Measurements from ENCODE around the gene UBE2O.

The UBE2O gene

DNA sequence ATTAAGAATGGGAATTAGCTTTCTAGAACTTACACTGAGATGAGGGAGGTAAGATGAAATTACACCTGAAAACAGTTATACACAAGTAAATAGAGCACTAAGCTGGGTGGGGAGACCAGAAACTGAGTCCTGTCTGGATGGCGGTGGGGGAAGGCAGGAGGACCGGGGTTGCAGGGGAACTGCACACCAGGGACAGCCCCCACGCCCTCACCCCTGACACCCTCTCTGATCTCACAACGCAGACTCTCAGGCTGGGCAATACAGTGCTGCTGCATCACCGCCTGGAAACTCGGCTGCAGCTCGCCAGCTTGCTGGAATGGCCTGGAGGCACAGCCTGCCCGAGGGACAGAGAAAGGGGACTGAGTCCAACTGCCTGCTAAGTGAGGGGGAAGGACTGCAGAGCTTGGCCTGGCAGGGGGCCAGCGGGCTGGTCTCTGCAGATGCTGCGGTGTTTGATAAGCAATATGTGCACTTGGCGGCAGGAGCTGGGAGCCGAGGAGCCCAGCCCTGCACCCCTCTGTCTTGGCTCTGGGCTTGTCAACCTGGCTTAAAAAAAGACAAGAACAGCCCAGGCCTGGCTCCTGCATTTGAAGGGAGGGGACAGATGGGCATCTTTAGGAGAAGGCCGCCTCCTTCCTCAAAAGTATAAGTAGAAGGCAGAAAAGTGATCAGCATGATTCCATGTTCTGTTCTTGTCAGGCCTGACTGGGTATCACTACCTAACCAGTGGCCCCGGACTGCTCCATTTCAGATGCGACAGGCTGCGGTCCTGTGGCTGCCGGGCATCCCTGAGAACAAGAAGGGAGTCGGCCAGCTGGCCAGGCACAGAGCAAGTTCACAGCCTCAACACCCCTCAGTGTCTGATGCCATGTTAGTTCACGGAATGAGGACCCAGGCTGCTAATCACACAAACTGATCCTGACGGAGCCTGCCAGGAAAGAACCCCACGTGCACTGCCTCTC is 38.3 kb downstream of the UBE2O start:
- peak; percentile 61 for DNase-seq (ENCODE audit: low spot score)

DNA sequence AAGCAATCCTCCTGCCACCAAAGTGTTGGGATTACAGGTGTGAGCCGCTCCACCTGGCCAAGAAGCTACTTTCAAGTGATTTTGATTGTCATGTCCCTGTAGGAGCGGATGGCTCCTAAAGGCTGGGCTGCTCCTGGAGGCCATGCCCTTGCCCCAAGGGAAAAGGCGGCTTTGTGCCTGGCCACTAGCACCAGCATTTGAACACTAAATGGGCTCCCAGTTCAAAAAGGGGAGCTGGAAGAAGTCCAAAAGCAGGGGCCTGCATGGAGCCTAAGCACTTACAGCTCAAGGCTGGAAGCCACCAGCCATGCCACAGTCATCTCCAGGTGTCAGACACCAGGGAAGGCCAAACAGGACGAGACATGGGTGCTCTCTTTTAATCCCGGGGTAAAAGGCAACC is 41.7 kb downstream of the UBE2O start:
- no peak for DNase-seq (ENCODE audit: low spot score)

DNA sequence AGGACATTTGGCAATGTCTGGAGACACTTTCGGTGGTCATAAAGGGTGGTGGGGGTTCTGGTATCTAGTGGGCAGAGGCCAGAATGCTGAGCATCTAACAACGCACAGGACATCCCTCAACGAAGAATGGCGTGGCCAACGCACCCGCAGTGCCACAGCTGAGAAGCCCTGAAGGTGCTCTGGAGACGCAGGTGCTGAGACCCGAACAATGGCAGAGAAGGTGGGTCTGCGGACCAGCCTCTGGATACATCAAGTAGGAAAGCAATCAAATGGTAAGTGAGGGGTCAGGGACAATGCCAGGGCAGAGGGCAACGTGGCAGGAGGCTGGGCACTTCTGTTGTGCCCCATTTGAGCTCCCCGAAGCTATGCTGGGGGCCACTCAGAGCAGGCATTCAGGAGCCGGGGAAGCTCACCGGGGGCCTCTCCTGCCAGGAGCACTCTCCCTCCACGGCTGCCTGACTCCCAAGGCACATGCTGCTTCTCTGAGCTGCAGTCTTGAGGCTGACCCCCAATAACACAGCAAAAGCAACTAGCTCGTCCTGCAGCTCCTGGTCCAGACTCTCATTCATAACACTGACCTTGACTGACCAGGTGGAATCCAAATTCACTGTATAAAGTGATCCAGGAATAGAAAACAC is 42.5 kb downstream of the UBE2O start:
- DNase-seq (ENCODE audit: low spot score): no peak

DNA sequence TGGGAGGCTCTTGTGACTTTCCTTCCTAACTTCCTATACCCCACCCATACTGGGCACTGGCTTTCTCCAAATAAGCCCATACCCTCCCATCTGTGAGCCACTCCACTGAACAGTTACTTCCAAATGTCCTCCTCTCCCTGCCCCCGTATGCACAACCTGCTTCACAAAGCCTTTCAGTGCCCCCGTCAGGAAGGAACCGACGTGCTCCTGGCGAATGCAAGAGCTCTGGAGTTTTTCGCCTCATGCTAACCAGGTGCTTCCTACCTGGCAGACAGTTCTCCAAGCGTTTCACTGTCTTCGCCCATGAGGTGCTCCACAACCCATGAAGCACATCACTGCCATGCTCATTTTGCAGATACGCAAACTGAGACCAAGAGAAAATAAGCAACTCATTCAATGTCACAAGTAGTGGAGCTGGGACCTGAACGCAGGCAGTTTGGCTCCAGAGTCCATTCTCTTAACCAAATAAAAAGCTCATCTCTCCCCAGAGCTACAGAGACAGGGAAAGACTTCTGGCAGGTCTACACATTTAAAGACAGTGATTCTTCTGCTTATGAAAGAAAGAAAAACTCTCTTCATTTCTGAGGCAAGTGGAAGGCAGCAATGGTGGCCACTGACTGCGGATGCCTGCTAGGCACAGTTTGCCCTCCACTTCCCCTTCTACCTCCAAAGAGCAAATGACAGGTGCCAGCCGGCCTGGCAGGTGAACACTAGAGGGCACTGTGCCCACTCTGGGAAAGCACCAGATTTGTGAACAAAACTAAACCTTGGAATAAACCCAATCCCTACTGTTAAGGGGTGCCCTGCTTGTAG is 44.7 kb downstream of the UBE2O start:
- peak; percentile 56 for DNase-seq (ENCODE audit: low spot score)

DNA sequence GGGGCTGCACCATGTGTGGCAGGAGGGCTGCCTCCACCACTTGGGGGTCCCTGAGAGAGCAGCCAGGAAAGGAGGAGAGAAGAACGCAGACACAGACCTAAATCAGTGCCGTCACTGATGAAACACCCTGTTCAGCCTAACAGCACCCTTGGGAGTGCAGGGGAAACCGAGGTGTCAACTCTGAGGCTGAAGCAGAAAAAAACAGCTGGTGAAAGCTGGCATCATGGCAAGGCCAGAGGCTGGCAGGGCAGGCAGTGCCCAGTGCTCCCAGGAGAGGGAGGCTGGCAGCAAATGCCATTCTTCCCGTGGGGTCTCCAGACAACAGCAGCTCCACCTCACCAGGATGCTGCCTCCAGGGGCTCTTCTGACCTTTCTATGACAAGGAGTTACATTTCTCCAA is 45.4 kb downstream of the UBE2O start:
- no peak for DNase-seq (ENCODE audit: low spot score)

DNA sequence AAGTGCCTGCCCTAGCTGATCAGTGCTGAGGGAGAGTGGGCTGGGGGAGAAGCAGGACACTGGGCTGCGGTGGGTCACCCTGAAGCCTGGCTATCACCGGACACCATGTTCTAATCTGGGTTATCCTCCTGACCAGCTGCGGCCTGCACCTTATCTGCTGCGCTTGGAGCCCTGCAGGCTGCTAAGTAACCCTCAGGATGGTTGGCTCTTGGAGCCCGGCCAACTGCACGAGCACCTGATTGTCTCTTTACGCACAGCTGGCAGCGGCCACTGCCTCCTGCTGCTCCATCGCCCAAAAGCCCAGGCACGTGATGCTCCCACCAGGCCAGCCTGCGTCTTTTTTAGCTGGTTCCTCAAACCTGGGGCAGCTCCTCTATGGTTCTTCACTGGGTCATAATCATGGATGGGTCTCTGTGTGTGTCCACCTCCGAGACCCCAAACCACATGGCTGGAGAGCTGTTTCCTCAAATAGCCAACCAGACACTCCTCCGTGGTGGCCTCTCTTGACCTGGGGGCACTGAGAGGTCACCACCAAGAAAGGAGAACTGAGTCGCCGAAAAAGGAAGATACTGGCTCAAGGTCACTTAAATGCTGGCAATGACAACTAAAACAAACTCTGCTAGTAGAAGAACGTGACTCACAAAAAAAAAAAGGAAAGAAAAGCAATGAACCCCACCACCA is 46.8 kb downstream of the UBE2O start:
- no peak for DNase-seq (ENCODE audit: low spot score)

DNA sequence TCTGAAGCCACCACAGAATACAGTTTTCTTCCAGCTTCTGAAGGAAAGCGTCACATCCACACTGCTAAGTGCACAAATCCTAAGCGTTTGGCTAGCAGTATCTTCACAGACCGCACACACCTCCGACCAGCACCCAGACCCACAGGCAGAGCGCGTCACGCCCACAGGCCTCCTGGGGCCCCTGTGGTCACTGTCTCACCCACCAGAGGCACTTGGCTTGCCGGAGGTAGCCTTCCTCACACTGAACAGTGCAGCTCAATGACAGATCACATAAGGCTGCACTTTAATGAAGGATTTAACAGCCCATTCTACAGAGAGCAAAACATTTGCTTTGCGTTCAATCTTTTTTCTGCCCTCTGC is 47.4 kb downstream of the UBE2O start:
- no peak for DNase-seq (ENCODE audit: low spot score)

DNA sequence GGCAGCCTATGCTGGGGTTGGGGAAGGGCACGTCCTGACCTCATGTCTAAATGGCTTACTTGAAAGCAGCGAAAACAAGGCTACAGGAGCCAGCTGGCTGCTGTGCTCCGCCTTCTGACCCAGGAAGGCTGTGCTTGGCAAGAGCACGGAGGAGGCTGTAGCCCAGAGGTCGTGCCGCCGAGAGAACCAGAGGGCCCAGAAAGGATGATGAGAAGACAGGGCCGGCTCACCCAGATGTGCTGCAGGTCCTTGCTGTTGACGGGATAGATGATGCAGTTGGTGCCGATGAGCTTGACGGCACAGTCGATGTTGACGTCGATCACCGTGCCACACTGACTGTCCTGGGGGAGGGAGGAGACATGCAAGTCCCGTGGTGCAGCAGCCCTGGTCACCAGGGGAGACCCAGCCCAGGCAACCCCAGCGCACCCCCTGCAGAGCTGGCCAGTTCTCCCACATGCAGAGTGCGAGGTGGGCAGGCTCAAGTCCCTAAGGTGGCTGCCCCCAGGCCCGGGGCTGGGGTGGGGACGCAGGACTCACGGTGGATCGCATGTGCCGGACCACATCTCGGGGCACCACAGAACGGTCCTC is 47.9 kb downstream of the UBE2O start:
- no peak for DNase-seq (ENCODE audit: low spot score)

DNA sequence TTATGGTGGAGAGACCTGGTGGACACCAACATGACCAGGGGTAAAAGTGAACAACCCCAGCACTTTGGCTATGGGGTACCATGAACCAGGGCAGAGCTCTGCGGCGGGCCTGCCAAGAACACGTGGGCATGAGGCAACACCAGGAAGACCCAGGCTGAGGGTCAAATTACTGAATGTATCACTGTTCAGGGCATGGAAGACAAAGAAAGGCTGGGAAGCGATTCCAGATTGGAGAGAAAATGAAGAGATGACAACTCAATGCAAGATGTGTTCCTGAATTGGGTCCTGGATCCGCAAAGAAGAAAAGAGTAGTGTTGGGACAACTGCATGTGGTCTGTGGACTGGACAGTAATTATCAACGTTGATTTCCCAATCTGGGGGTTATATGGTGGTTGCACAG is 48.7 kb downstream of the UBE2O start:
- DNase-seq (ENCODE audit: low spot score): no peak

DNA sequence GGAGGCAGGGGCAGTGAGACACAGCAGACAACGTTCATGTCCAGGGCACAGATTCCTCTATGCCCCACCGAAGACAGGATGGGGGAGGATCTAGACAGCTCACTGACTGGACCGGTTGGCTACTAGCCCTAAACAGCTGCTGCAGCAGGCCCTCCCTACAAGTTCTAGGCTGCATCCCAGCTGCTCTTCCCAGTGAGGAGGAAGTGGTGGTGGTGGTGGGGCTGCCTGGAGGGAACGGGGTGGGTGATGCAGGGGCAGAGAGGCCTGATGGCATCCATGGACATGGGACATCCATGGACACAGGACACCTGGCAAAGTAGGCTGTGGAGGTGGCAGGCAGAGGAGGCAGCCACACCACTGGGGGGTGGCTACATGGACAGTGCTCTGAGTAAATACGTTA is 50.2 kb downstream of the UBE2O start:
- DNase-seq (ENCODE audit: low spot score): no peak

DNA sequence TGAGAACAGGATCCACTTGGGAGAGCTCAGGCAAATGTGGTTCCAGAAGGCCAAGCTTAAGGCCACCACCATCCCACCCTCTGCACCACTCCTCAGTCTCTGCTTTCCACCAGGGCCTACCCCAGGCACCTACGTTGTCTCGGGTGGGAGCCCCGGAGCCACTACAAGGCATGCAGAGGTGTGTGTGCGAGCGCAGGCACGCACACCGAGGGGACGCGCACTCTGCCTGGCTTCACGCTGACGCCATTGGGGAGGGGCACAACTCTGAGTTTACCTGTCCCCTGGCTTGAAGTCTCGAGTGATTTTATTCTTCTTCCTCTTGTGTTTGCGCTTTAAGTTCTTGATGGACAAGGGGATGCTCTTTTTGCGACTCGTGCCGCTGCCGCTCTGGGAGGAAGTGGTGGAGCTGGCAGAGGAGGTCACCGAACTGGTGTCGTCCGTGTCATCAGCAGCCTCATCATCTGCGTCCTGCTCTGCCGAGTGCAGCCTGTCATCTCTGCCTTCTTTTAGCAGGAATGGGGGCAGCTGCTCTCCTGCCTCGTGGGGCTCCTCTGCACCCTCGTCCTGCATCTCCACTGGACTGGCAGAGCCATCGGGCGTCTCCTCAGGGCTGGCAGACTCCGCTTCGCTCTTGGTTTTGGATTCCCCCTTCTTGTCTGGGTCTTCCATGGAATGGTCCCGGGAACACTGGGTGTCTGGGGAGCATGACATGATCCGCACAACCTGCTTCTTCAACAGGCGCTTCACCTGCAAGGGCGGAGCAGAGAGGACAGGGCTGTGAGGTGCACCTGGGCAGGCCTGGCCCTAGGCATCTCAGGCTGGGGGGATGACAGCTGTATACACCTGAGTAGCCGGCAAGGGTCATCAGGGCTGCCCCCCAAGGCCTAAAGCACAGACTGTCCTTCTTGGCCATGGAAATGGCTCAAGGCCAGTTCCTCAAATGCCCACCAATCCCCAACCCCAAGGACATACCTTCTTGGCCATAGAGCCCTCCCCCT is 53.5 kb downstream of the UBE2O start:
- DNase-seq (ENCODE audit: low spot score): no peak

DNA sequence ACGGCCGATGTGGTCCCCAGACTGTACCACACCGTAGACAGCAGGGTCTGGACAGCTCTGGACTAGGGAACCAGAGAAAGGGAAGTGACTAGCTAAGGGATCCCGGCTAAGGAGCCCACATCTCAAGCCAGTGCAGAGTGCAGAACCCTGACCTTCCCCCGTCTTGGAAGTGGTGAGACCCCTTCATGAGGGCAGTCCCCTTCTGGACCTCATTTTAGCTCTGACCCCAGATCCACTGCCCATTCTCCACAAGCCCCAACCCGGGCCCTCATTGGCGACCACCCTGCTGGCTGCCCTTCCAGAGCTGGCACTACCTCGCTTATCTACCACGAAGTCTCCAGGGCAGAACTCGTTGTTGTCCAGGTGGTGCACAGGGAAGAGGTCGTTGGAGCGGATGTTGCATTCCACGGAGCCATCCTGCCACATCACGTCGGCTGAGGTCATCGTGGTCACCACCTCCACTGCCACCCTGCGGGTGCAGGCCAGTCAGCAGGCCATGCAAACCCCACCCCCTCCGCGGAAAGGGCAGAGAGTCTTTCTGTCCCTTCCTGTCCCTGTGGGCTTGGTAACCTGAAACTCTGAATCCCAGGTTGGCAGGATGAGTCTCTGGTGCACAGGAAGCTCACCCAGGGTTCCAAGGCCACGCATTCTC is 54.3 kb downstream of the UBE2O start:
- no peak for DNase-seq (ENCODE audit: low spot score)

DNA sequence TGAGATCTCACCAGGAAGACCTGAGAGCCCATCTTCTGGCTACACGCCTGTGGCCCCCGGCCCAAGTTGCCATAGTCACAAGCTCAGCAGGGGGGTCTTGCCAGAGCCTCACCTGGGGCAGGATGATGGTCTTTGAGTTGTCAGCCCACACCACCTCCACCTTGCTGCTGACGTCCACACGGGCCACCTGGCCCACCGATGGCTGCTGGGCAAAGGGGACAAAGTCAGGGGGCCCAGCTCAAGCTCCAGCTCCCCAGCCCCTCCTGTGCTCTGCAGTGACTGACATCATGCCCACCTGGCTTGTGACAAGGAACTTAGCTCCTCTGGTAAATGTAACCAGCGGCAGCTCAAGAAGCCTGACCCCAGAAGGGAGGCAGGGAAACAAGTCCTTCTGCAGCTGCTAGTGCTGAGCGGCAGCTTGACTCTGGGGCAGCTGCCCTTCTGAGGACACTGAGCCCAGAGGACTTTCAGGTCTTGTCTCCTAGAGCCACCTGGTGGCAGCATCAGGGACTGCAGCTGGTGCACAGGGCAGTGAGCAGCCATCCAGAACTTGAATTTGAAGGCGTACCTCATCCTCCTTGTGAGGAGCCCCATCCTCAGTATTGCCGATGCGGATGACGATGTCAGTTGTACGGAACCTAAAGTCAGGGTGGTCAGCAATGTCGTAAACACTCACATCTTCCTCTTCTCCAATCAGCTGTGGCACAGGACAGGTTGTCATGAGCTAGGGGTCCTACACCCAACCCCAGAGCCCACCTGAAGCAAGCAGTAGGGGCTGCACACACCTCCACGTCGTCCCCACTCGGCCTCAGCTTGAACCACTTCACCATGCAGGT is 55.0 kb downstream of the UBE2O start:
- peak; percentile 93 for DNase-seq (ENCODE audit: low spot score)

DNA sequence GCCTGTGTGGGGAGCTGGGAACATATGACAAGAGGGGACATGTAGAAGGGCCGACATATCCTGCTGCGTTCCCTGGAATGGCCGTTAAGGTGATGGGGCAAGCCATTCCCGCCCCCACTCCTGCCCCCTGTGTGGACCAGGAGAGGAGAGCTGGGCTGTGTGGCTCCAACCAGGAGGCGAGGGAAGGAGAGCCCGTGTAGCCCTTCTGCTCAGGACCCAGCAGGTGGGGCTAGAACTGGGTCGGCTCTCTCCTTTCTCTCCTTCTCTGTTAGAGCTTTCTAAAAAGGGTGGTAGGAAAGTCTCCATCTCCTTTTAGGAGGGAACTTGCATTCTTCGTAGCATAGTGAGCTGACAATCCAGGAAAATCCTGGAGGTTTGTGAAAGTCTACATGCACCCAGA is 55.8 kb downstream of the UBE2O start:
- no peak for DNase-seq (ENCODE audit: low spot score)

DNA sequence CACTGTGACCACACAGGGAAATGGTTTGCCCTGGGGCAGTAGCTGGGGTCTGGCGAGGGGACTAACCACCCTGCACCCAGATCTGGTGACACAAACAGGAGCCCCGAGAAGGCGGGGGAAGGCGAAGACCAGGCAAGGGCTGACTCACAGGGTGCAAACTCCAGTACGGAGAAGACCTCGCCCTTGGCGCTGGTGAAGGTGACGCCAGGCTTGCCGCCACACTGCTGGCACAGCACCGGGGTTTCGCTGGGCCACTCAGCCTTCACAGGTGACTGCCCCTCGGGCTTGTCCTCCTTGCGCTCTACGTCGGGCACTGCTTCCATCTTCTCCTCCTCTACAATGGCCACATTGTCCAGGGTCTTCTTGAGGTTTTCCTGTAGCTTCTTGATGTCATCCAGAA is 57.0 kb downstream of the UBE2O start:
- no peak for DNase-seq (ENCODE audit: low spot score)

DNA sequence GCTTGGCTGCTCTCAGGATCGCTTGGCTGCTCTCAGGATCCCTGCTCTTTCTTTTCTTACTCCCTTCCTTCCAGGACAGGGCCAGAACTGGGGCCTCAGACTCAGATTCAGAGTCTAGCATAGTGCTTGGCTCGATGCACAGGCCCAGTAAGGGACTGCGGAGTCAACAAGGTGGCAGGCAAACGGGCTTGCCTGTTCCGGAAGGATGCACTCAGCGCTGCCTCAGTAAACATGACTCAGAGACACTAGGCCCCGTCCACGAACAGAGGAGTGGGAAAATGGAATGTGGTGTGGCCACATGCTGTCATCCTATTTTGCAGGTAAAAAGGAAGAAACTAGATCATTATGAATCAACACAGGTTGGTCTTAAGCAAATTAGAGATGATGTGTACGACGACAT is 58.8 kb downstream of the UBE2O start:
- DNase-seq (ENCODE audit: low spot score): no peak

DNA sequence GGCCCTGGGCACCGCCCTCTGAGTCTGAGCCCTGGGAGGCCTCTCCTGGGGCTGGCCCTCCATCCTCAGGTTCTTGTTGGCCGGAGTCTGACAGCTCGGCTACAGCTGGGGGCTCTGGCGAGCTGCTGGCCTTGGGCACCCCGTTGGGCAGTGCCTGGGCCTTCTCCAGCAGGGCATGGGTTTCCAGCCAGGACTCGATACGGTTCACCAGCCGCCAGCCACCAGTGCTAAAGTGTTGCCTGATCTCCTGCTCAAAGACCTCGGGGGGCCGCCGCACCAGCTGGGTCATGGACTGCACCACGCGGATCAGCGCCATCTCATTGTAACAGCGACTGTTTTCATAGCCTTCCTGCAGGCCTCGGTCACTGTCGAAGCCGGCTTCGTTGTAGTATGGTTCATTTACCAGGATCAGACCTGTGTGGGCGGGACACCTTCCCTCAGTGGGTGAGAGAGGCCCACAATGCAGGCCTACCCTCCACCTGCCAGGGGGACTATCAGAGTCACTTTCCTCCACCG is 61.7 kb downstream of the UBE2O start:
- DNase-seq (ENCODE audit: low spot score): no peak

DNA sequence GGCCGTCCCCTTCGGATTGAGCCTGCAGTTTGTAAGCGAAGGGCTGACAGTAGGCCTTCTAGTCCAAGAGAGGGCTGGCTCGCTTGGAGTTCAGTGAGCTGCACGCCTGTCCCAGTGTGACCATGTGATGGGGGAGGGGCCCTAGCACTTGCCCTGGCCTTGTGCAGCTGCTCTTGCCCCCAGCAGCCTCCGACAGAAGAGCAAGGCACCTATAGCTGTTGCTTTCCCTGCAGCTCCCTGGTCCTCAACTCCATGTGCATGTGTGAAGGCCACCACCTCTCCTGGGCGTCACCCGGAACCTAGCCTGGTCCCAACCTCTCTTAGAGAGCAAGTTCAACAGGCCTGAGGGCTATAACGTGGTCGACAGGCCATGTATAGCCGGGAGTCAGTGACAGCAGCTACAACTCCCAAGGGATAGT is 62.9 kb downstream of the UBE2O start:
- no peak for DNase-seq (ENCODE audit: low spot score)
